ENCODE data around the gene SHC2.

GRCh38 chr19:493391-494170 lies 32.7 kb upstream of the SHC2 start:
- no peak for TF ChIP-seq POLR2A (IDR thresholded peaks at IDR 0.05; ENCODE audit: low read depth, low read length)
- TF ChIP-seq POLR2AphosphoS5 (IDR thresholded peaks at IDR 0.05; ENCODE audit: low read depth, low read length): no peak
- TF ChIP-seq TAF1 (IDR thresholded peaks at IDR 0.05; ENCODE audit: low read depth, low read length): no peak
- TF ChIP-seq PAX5 (IDR thresholded peaks at IDR 0.05; ENCODE audit: insufficient read depth, low read length, severe bottlenecking): no peak

Measured in GM12891 (cell line).